ENCODE results near the gene KRT82. TPM values are rescaled to one million over a fixed set of nuclear protein-coding genes. Genes with fewer than 3 reads are reported as not detected.

Gene KRT82
- total RNA-seq, 5 donors from 2014 or later (not counting 1 experiment from before 2014, with no cell fraction given), result not detected

- POLR2A ChIA-PET, result no interaction called here
- Histone ChIP-seq H3K4me3 (ENCODE audit: control insufficient read depth in 1 of 2, extremely low read depth in 1 of 2, low read length in 1 of 2) (no peak overlapping the region), H3K4me1 (ENCODE audit: control insufficient read depth in 1 of 2, extremely low read depth in 1 of 2, insufficient read depth in 2 of 2, low read length in 2 of 2) (peaks cover 0 to 2% of the 10 kb centered on the region in 2 experiments), H3K36me3 (ENCODE audit: control insufficient read depth in 2 of 2, extremely low read depth in 1 of 2, insufficient read depth in 1 of 2, low read length in 1 of 2) (no peaks in the 10 kb centered on the region), H3K27ac (ENCODE audit: low read length) (no peak overlapping the region), H3K27me3 (replicated peaks in 1 of 2; ENCODE audit: control insufficient read depth in 2 of 2, extremely low read depth in 1 of 2, insufficient read depth in 2 of 2, low read length in 1 of 2) (peaks cover 0 to 22% of the 10 kb centered on the region in 2 experiments), H3K9me3 (no peaks in the 10 kb centered on the region)
- H3K4me1 Mint-ChIP-seq, result peaks cover 0 to under 1% (median 0%) of the 10 kb centered on the region in 3 donors
- H3K36me3 Mint-ChIP-seq, result no peaks in the 10 kb centered on the region
- DNase-seq (no peak), ATAC-seq (replicated peaks in 1 of 4) (no peak)
- H3K27ac Mint-ChIP-seq, result no peak overlapping the region
- WGBS (ENCODE audit: insufficient coverage), result 90% methylated on average over 2 of the region's 8 CpGs
- peaks cover 12 to 21% of the 10 kb centered on the region in 2 donors for H3K27me3 Mint-ChIP-seq
- no peak overlapping the region for H3K4me3 Mint-ChIP-seq
- CTCF ChIA-PET, result no interaction called here
- peaks cover 0 to 11% (median 7%) of the 10 kb centered on the region in 3 donors for H3K9me3 Mint-ChIP-seq
Observed at GRCh38 chr12:52377266-52377665, 28.9 kb downstream of the KRT82 start.

- no peaks in the 10 kb centered on the region for H3K4me1 ChIP-seq (ENCODE audit: control insufficient read depth in 1 of 2, extremely low read depth in 1 of 2, insufficient read depth in 2 of 2, low read length in 2 of 2)
- ATAC-seq (replicated peaks in 1 of 4), result peak in 3 of 4 experiments; percentile 32 to 52 (median 36)
- POLR2A ChIA-PET, result interaction anchor here in 1 of 2 donors (0.5 to 0.6 kb wide), 2 partner anchors 18 to 100 kb away, joined by 3 to 4 read pairs; no protein-coding TSS in a partner anchor
Observed at GRCh38 chr12:52372216-52373154, 33.6 kb downstream of the KRT82 start.

GRCh38 chr12:52371716-52372115, 34.4 kb downstream of the KRT82 start:
- DNase-seq, result no peak
- Mint-ChIP-seq H3K27ac (no peak overlapping the region), H3K36me3 (no peaks in the 10 kb centered on the region), H3K27me3 (peaks cover 24 to 25% of the 10 kb centered on the region in 2 donors), H3K4me3 (no peak overlapping the region), H3K9me3 (peaks cover 0 to 11% (median 7%) of the 10 kb centered on the region in 3 donors), H3K4me1 (no peaks in the 10 kb centered on the region)
- Histone ChIP-seq H3K27me3 (replicated peaks in 1 of 2; ENCODE audit: control insufficient read depth in 2 of 2, extremely low read depth in 1 of 2, insufficient read depth in 2 of 2, low read length in 1 of 2) (peaks cover 0 to 38% of the 10 kb centered on the region in 2 experiments), H3K27ac (ENCODE audit: low read length) (no peak overlapping the region), H3K9me3 (no peaks in the 10 kb centered on the region), H3K4me1 (ENCODE audit: control insufficient read depth in 1 of 2, extremely low read depth in 1 of 2, insufficient read depth in 2 of 2, low read length in 2 of 2) (no peaks in the 10 kb centered on the region), H3K4me3 (ENCODE audit: control insufficient read depth in 1 of 2, extremely low read depth in 1 of 2, low read length in 1 of 2) (no peak overlapping the region), H3K36me3 (ENCODE audit: control insufficient read depth in 2 of 2, extremely low read depth in 1 of 2, insufficient read depth in 1 of 2, low read length in 1 of 2) (no peaks in the 10 kb centered on the region)
- ATAC-seq (replicated peaks in 1 of 4), result no peak
- ChIA-PET POLR2A (interaction anchor here in 1 of 2 donors (0.6 kb wide), 1 partner anchor 99 kb away, joined by 4 read pairs; no protein-coding TSS in a partner anchor), CTCF (interaction anchor here in 1 of 2 donors (0.9 kb wide), 1 partner anchor 514 kb away, joined by 3 read pairs; no protein-coding TSS in a partner anchor)
- WGBS (ENCODE audit: insufficient coverage), result 82% methylated on average over 3 of the region's 3 CpGs

More at GRCh38 chr12:52372216-52373154, 33.6 kb downstream of the KRT82 start:
- Mint-ChIP-seq H3K27ac (no peak overlapping the region), H3K4me3 (no peak overlapping the region), H3K27me3 (peaks cover 28 to 29% of the 10 kb centered on the region in 2 donors), H3K4me1 (no peaks in the 10 kb centered on the region), H3K36me3 (no peaks in the 10 kb centered on the region), H3K9me3 (peaks cover 0 to 11% (median 7%) of the 10 kb centered on the region in 3 donors)
- WGBS (ENCODE audit: insufficient coverage), result 24% methylated on average over 5 of the region's 10 CpGs
- CTCF ChIA-PET, result interaction anchor here (0.5 to 2.6 kb wide), 7 partner anchors 10 to 513 kb away, joined by 3 to 12 read pairs (median 3); no protein-coding TSS in a partner anchor
- Histone ChIP-seq H3K27ac (ENCODE audit: low read length) (no peak overlapping the region), H3K4me3 (ENCODE audit: control insufficient read depth in 1 of 2, extremely low read depth in 1 of 2, low read length in 1 of 2) (no peak overlapping the region), H3K27me3 (replicated peaks in 1 of 2; ENCODE audit: control insufficient read depth in 2 of 2, extremely low read depth in 1 of 2, insufficient read depth in 2 of 2, low read length in 1 of 2) (peaks cover 0 to 40% of the 10 kb centered on the region in 2 experiments), H3K9me3 (no peaks in the 10 kb centered on the region), H3K36me3 (ENCODE audit: control insufficient read depth in 2 of 2, extremely low read depth in 1 of 2, insufficient read depth in 1 of 2, low read length in 1 of 2) (no peaks in the 10 kb centered on the region)
- peak in 30 of 35 experiments; percentile 17 to 72 (median 40) for DNase-seq

- H3K4me3 Mint-ChIP-seq, result no peak overlapping the region
- peaks cover 18 to 25% of the 10 kb centered on the region in 2 donors for H3K27me3 Mint-ChIP-seq
- 97% methylated on average over 5 of the region's 12 CpGs for WGBS (ENCODE audit: insufficient coverage)
- POLR2A ChIA-PET, result no interaction called here
- no peak overlapping the region for H3K4me3 ChIP-seq (ENCODE audit: control insufficient read depth in 1 of 2, extremely low read depth in 1 of 2, low read length in 1 of 2)
- H3K36me3 ChIP-seq (ENCODE audit: control insufficient read depth in 2 of 2, extremely low read depth in 1 of 2, insufficient read depth in 1 of 2, low read length in 1 of 2), result no peaks in the 10 kb centered on the region
- H3K4me1 ChIP-seq (ENCODE audit: control insufficient read depth in 1 of 2, extremely low read depth in 1 of 2, insufficient read depth in 2 of 2, low read length in 2 of 2), result no peaks in the 10 kb centered on the region
- CTCF ChIA-PET, result interaction anchor here in 1 of 2 donors (0.7 kb wide), 1 partner anchor 284 kb away, joined by 3 read pairs; no protein-coding TSS in a partner anchor
- H3K27me3 ChIP-seq (replicated peaks in 1 of 2; ENCODE audit: control insufficient read depth in 2 of 2, extremely low read depth in 1 of 2, insufficient read depth in 2 of 2, low read length in 1 of 2), result peaks cover 0 to 37% of the 10 kb centered on the region in 2 experiments
- DNase-seq (no peak), ATAC-seq (replicated peaks in 1 of 4) (no peak)
- H3K4me1 Mint-ChIP-seq, result no peaks in the 10 kb centered on the region
- peaks cover 0 to 11% (median 7%) of the 10 kb centered on the region in 3 donors for H3K9me3 Mint-ChIP-seq
- H3K27ac Mint-ChIP-seq, result peak overlapping the region in 1 of 2 donors; percentile 59
- no peaks in the 10 kb centered on the region for H3K9me3 ChIP-seq
- no peaks in the 10 kb centered on the region for H3K36me3 Mint-ChIP-seq
- H3K27ac ChIP-seq (ENCODE audit: low read length), result no peak overlapping the region
Observed at GRCh38 chr12:52370926-52371608, 35.1 kb downstream of the KRT82 start.

GRCh38 chr12:52369809-52370208, 36.3 kb downstream of the KRT82 start:
- Histone ChIP-seq H3K4me3 (ENCODE audit: control insufficient read depth in 1 of 2, extremely low read depth in 1 of 2, low read length in 1 of 2) (no peak overlapping the region), H3K9me3 (no peaks in the 10 kb centered on the region), H3K4me1 (ENCODE audit: control insufficient read depth in 1 of 2, extremely low read depth in 1 of 2, insufficient read depth in 2 of 2, low read length in 2 of 2) (no peaks in the 10 kb centered on the region), H3K27ac (ENCODE audit: low read length) (no peak overlapping the region), H3K27me3 (replicated peaks in 1 of 2; ENCODE audit: control insufficient read depth in 2 of 2, extremely low read depth in 1 of 2, insufficient read depth in 2 of 2, low read length in 1 of 2) (peaks cover 0 to 40% of the 10 kb centered on the region in 2 experiments), H3K36me3 (ENCODE audit: control insufficient read depth in 2 of 2, extremely low read depth in 1 of 2, insufficient read depth in 1 of 2, low read length in 1 of 2) (no peaks in the 10 kb centered on the region)
- no peak overlapping the region for H3K4me3 Mint-ChIP-seq
- no peak overlapping the region for H3K27ac Mint-ChIP-seq
- CTCF ChIA-PET, result interaction anchor here in 1 of 2 donors (0.9 kb wide), 1 partner anchor 511 kb away, joined by 3 read pairs; no protein-coding TSS in a partner anchor
- DNase-seq, result no peak
- ATAC-seq (replicated peaks in 1 of 4), result no peak
- no peaks in the 10 kb centered on the region for H3K4me1 Mint-ChIP-seq
- WGBS (ENCODE audit: insufficient coverage), result 78% methylated on average over 5 of the region's 6 CpGs
- peaks cover 17 to 25% of the 10 kb centered on the region in 2 donors for H3K27me3 Mint-ChIP-seq
- H3K9me3 Mint-ChIP-seq, result peaks cover 0 to 11% (median 7%) of the 10 kb centered on the region in 3 donors
- POLR2A ChIA-PET, result no interaction called here
- no peaks in the 10 kb centered on the region for H3K36me3 Mint-ChIP-seq

GRCh38 chr12:52369211-52369610, 36.9 kb downstream of the KRT82 start:
- ATAC-seq (replicated peaks in 1 of 4), result no peak
- no peaks in the 10 kb centered on the region for H3K36me3 Mint-ChIP-seq
- CTCF ChIA-PET, result no interaction called here
- Histone ChIP-seq H3K9me3 (no peaks in the 10 kb centered on the region), H3K4me1 (ENCODE audit: control insufficient read depth in 1 of 2, extremely low read depth in 1 of 2, insufficient read depth in 2 of 2, low read length in 2 of 2) (no peaks in the 10 kb centered on the region), H3K36me3 (ENCODE audit: control insufficient read depth in 2 of 2, extremely low read depth in 1 of 2, insufficient read depth in 1 of 2, low read length in 1 of 2) (no peaks in the 10 kb centered on the region), H3K27ac (ENCODE audit: low read length) (no peak overlapping the region), H3K27me3 (replicated peaks in 1 of 2; ENCODE audit: control insufficient read depth in 2 of 2, extremely low read depth in 1 of 2, insufficient read depth in 2 of 2, low read length in 1 of 2) (peaks cover 0 to 42% of the 10 kb centered on the region in 2 experiments), H3K4me3 (ENCODE audit: control insufficient read depth in 1 of 2, extremely low read depth in 1 of 2, low read length in 1 of 2) (no peak overlapping the region)
- H3K27ac Mint-ChIP-seq, result no peak overlapping the region
- no CpG with 5 or more reads among the region's 3 CpGs for WGBS (ENCODE audit: insufficient coverage)
- H3K4me1 Mint-ChIP-seq, result no peaks in the 10 kb centered on the region
- peaks cover 0 to 7% (median 7%) of the 10 kb centered on the region in 3 donors for H3K9me3 Mint-ChIP-seq
- POLR2A ChIA-PET, result interaction anchor here in 1 of 2 donors (0.5 kb wide), 1 partner anchor 209 kb away, joined by 4 read pairs; no protein-coding TSS in a partner anchor
- H3K4me3 Mint-ChIP-seq, result no peak overlapping the region
- peaks cover 17 to 25% of the 10 kb centered on the region in 2 donors for H3K27me3 Mint-ChIP-seq
- DNase-seq, result no peak

All from T-cell (primary cell).